Stimulated activated CD8-positive, alpha-beta memory T cell treated with anti-CD3 and anti-CD28 coated beads, Interleukin-15, amount 100 ng/mL, for 48 hours (primary cell): ENCODE data around the gene SETD3.
A peak's percentile ranks its signal among the peaks of the same experiment; 100 is the strongest.

ENCODE experiments used
- DNase-seq, 2 donors: peaks; one replicate each; pipeline ENCODE4 v3.0.0-alpha.2; 2020; ENCODE audit warnings: low read depth in 2 of 2

SETD3 gene

GRCh38 chr14:99393059-99393655 is 87.5 kb downstream of the SETD3 start:
- peak in 1 of 2 donors; percentile 10 for DNase-seq

GRCh38 chr14:99391671-99392070 is 89.0 kb downstream of the SETD3 start:
- no peak for DNase-seq

GRCh38 chr14:99389174-99389826 is 91.4 kb downstream of the SETD3 start:
- DNase-seq, result peak; percentile 10 to 33

- no peak for DNase-seq
Observed at GRCh38 chr14:99388286-99388685, 92.4 kb downstream of the SETD3 start.

- no peak for DNase-seq
Observed at GRCh38 chr14:99387880-99388279, 92.8 kb downstream of the SETD3 start.

GRCh38 chr14:99384450-99385417 is 95.9 kb downstream of the SETD3 start:
- no peak for DNase-seq

GRCh38 chr14:99383472-99384449 is 96.9 kb downstream of the SETD3 start:
- no peak for DNase-seq

GRCh38 chr14:99382781-99383471 is 97.7 kb downstream of the SETD3 start:
- no peak for DNase-seq

GRCh38 chr14:99382071-99382470 is 98.6 kb downstream of the SETD3 start:
- no peak for DNase-seq

GRCh38 chr14:99381688-99382060 is 99.0 kb downstream of the SETD3 start:
- no peak for DNase-seq

- no peak for DNase-seq
Observed at GRCh38 chr14:99380991-99381687, 99.5 kb downstream of the SETD3 start.

- no peak for DNase-seq
Observed at GRCh38 chr14:99380402-99380801, 100.3 kb downstream of the SETD3 start.

- no peak for DNase-seq
Observed at GRCh38 chr14:99378782-99379214, 101.9 kb downstream of the SETD3 start.

GRCh38 chr14:99377951-99378350 is 102.7 kb downstream of the SETD3 start:
- DNase-seq, result no peak

GRCh38 chr14:99374964-99375363 is 105.7 kb downstream of the SETD3 start:
- no peak for DNase-seq

GRCh38 chr14:99363616-99364290 is 116.9 kb downstream of the SETD3 start:
- no peak for DNase-seq

- DNase-seq, result no peak
Observed at GRCh38 chr14:99363051-99363450, 117.6 kb downstream of the SETD3 start.

- DNase-seq, result no peak
Observed at GRCh38 chr14:99361596-99362215, 119.0 kb downstream of the SETD3 start.
